ENCODE data around the gene KCTD21.

KCTD21 gene

GRCh38 chr11:78209478-78209877, 21.1 kb upstream of the KCTD21 start:
- no peaks in the 10 kb centered on the region for H3K9me2 ChIP-seq (replicated peaks; ENCODE audit: insufficient read depth, low read length)
- no peak for DNase-seq
- H3K4me2 ChIP-seq (ENCODE audit: low read depth, low read length) = no peak overlapping the region
- H3K79me2 ChIP-seq (ENCODE audit: low read length) = no peaks in the 10 kb centered on the region
- no peak overlapping the region for H3K27ac ChIP-seq (ENCODE audit: low read length)
- no peaks in the 10 kb centered on the region for H4K20me1 ChIP-seq (ENCODE audit: insufficient read depth, low read length)
- no peaks in the 10 kb centered on the region for H3K36me3 ChIP-seq (replicated peaks; ENCODE audit: insufficient read depth, low read length)
- TF ChIP-seq EZH2 (optimal IDR thresholded peaks at IDR 0.05; ENCODE audit: low read depth, low read length) (no peak), EZH2phosphoT487 (IDR thresholded peaks at IDR 0.05; ENCODE audit: low read length) (no peak), CTCF (IDR thresholded peaks at IDR 0.05; ENCODE audit: low read length) (no peak)
- H2AFZ ChIP-seq (ENCODE audit: low read length) = no peak overlapping the region
- H3K4me3 ChIP-seq (ENCODE audit: low read length) = no peak overlapping the region
- no peak overlapping the region for H3K9ac ChIP-seq (ENCODE audit: low read length)
- no peaks in the 10 kb centered on the region for H3F3A ChIP-seq (ENCODE audit: insufficient read depth, low read length)
- H3K4me1 ChIP-seq (ENCODE audit: low read length) = no peaks in the 10 kb centered on the region
- no peaks in the 10 kb centered on the region for H3K9me3 ChIP-seq (replicated peaks; ENCODE audit: insufficient read depth, low read length)
- H3K27me3 ChIP-seq (replicated peaks; ENCODE audit: insufficient read depth, low read length) = no peaks in the 10 kb centered on the region

- no peak overlapping the region for H3K4me3 ChIP-seq (ENCODE audit: low read length)
- no peaks in the 10 kb centered on the region for H3K9me2 ChIP-seq (replicated peaks; ENCODE audit: insufficient read depth, low read length)
- DNase-seq = no peak
- H3K36me3 ChIP-seq (replicated peaks; ENCODE audit: insufficient read depth, low read length) = no peaks in the 10 kb centered on the region
- H3K27ac ChIP-seq (ENCODE audit: low read length) = no peak overlapping the region
- H3K4me1 ChIP-seq (ENCODE audit: low read length) = no peaks in the 10 kb centered on the region
- no peaks in the 10 kb centered on the region for H3K9me3 ChIP-seq (replicated peaks; ENCODE audit: insufficient read depth, low read length)
- H3K9ac ChIP-seq (ENCODE audit: low read length) = no peak overlapping the region
- H4K20me1 ChIP-seq (ENCODE audit: insufficient read depth, low read length) = no peaks in the 10 kb centered on the region
- no peak overlapping the region for H3K4me2 ChIP-seq (ENCODE audit: low read depth, low read length)
- H3K27me3 ChIP-seq (replicated peaks; ENCODE audit: insufficient read depth, low read length) = no peaks in the 10 kb centered on the region
- H2AFZ ChIP-seq (ENCODE audit: low read length) = no peak overlapping the region
- TF ChIP-seq EZH2 (optimal IDR thresholded peaks at IDR 0.05; ENCODE audit: low read depth, low read length) (no peak), CTCF (IDR thresholded peaks at IDR 0.05; ENCODE audit: low read length) (no peak), EZH2phosphoT487 (IDR thresholded peaks at IDR 0.05; ENCODE audit: low read length) (no peak)
- no peaks in the 10 kb centered on the region for H3K79me2 ChIP-seq (ENCODE audit: low read length)
- no peaks in the 10 kb centered on the region for H3F3A ChIP-seq (ENCODE audit: insufficient read depth, low read length)
These were observed 20.1 kb upstream of the KCTD21 start for GRCh38 chr11:78208257-78209165.

- Histone ChIP-seq H3K4me3 (ENCODE audit: low read length) (no peak overlapping the region), H3K9me3 (replicated peaks; ENCODE audit: insufficient read depth, low read length) (no peaks in the 10 kb centered on the region), H3K4me2 (ENCODE audit: low read depth, low read length) (no peak overlapping the region), H3K36me3 (replicated peaks; ENCODE audit: insufficient read depth, low read length) (no peaks in the 10 kb centered on the region), H4K20me1 (ENCODE audit: insufficient read depth, low read length) (no peaks in the 10 kb centered on the region), H3K79me2 (ENCODE audit: low read length) (no peaks in the 10 kb centered on the region), H3K9me2 (replicated peaks; ENCODE audit: insufficient read depth, low read length) (no peaks in the 10 kb centered on the region), H3K27me3 (replicated peaks; ENCODE audit: insufficient read depth, low read length) (no peaks in the 10 kb centered on the region), H3K4me1 (ENCODE audit: low read length) (peaks cover 5% of the 10 kb centered on the region; the same call in 1 of the 2 replicates), H3F3A (ENCODE audit: insufficient read depth, low read length) (no peaks in the 10 kb centered on the region), H3K27ac (ENCODE audit: low read length) (no peak overlapping the region), H3K9ac (ENCODE audit: low read length) (no peak overlapping the region), H2AFZ (ENCODE audit: low read length) (no peak overlapping the region)
- no peak for DNase-seq
- no peak for TF ChIP-seq EZH2 (optimal IDR thresholded peaks at IDR 0.05; ENCODE audit: low read depth, low read length)
- no peak for TF ChIP-seq CTCF (IDR thresholded peaks at IDR 0.05; ENCODE audit: low read length)
- TF ChIP-seq EZH2phosphoT487 (IDR thresholded peaks at IDR 0.05; ENCODE audit: low read length) = no peak
These were observed 19.3 kb upstream of the KCTD21 start for GRCh38 chr11:78207532-78208256.
